PFSK-1 (cell line): ENCODE results near the gene NAB1.

Experiments used
- FOXP2 ChIP-seq: optimal IDR thresholded peaks from 2 replicates; pipeline ENCODE3; 2011; ENCODE audit warnings: borderline replicate concordance, control low read depth, inconsistent platforms; ENCODE audit not compliant: insufficient read depth; ENCODE audit errors: extremely low read length, extremely low read depth
- POLR2AphosphoS5 ChIP-seq: IDR thresholded peaks from 2 replicates; pipeline ENCODE4 v1.6.1; 2012; ENCODE audit warnings: low read depth, mild to moderate bottlenecking, control low read depth, low read length, moderate library complexity
- SIN3A ChIP-seq: IDR thresholded peaks from 2 replicates; pipeline ENCODE4 v1.6.1; 2012; ENCODE audit warnings: mild to moderate bottlenecking, low read length, moderate library complexity, borderline replicate concordance; ENCODE audit not compliant: insufficient read depth
- TAF1 ChIP-seq: IDR thresholded peaks from 2 replicates; pipeline ENCODE4 v1.6.1; 2012; ENCODE audit warnings: low read length, control low read depth, borderline replicate concordance; ENCODE audit not compliant: insufficient read depth
- TF ChIP-seq, protein P1 (sequence below), 2 experiments: IDR thresholded peaks; 2 replicates each; pipeline versions ENCODE4 v1.6.1 to v1.8.0; 2011 to 2012; ENCODE audit warnings: low read depth in 2 of 2, low read length in 2 of 2, control low read depth in 1 of 2, inconsistent platforms in 1 of 2, mild to moderate bottlenecking in 1 of 2, moderate library complexity in 1 of 2; ENCODE audit not compliant: insufficient read depth in 1 of 2

DNA sequence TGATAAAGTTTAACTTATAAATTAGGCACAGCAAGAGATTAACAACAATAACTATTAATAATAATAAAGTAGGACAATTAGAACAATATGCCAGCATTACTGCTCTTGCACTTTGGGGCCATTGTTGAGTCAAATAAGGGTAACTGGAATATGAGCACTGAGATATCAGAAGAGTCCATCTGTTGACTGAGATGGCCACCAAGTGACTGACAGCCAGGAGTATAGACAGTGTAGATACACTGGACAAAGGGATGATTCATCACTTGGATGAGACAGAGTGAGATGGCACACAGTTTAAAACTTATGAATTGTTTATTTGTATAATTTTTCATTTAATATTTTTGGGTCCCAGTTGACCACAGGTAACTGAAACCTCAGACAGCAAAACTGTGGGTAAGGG is 20.0 kb downstream of the NAB1 start:
- no peak for TF ChIP-seq TAF1
- TF ChIP-seq, protein P1, sequence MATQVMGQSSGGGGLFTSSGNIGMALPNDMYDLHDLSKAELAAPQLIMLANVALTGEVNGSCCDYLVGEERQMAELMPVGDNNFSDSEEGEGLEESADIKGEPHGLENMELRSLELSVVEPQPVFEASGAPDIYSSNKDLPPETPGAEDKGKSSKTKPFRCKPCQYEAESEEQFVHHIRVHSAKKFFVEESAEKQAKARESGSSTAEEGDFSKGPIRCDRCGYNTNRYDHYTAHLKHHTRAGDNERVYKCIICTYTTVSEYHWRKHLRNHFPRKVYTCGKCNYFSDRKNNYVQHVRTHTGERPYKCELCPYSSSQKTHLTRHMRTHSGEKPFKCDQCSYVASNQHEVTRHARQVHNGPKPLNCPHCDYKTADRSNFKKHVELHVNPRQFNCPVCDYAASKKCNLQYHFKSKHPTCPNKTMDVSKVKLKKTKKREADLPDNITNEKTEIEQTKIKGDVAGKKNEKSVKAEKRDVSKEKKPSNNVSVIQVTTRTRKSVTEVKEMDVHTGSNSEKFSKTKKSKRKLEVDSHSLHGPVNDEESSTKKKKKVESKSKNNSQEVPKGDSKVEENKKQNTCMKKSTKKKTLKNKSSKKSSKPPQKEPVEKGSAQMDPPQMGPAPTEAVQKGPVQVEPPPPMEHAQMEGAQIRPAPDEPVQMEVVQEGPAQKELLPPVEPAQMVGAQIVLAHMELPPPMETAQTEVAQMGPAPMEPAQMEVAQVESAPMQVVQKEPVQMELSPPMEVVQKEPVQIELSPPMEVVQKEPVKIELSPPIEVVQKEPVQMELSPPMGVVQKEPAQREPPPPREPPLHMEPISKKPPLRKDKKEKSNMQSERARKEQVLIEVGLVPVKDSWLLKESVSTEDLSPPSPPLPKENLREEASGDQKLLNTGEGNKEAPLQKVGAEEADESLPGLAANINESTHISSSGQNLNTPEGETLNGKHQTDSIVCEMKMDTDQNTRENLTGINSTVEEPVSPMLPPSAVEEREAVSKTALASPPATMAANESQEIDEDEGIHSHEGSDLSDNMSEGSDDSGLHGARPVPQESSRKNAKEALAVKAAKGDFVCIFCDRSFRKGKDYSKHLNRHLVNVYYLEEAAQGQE (IDR thresholded peaks at IDR 0.05; ENCODE audit: insufficient read depth in 1 of 2, low read depth in 2 of 2, low read length in 2 of 2): no peak
- no peak for TF ChIP-seq POLR2AphosphoS5
- TF ChIP-seq SIN3A: no peak
- no peak for TF ChIP-seq FOXP2
